GM18909 (cell line): ENCODE measurements around the gene OSBPL3.
A peak's percentile ranks its signal among the peaks of the same experiment; 100 is the strongest.

ENCODE experiments used
- ATAC-seq: cut with Tn5 transposase; IDR thresholded peaks from one replicate; pipeline ENCODE4 v1.9.1; 2021; ENCODE audit warnings: mild to moderate bottlenecking; ENCODE audit not compliant: unreplicated experiment, poor library complexity

OSBPL3 gene

DNA sequence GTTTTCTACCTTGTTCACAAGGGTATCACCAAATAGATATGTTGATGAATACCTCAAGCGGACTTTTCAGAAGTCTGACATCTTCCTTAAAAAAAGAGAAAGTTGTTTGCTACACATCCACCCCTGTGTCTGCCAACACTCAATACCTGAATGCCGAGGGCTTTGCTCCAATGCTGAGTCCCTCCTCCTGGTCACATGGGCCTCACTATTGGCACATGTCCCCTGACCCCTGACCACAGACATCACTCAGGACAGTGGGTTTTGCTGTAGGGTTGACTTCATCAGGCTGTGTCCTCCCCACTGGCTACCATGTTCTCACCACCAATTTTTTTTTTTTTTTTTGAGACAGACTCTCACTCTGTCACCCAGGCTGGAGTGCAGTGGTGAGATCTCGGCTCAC, 76.4 kb downstream of the OSBPL3 start:
- ATAC-seq, result no peak

DNA sequence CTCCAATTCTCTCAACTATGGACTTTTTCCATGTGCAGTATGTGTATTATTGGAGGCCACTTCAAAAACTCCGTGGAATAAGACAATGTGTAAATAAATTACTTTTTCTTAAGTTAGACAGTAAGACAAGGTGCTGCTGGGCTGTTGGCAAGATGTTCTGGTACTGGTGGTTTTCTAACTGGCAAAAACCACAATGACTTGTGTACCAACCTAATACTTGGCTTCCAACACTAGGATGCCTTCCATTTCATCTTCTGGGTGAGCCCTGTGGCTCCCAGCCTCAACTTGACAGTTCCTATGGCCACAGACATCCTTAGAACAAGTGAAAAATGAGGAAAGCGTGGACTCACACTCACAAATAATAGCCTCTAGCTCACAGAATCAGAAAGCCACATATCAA, 77.0 kb downstream of the OSBPL3 start:
- ATAC-seq, result no peak

DNA sequence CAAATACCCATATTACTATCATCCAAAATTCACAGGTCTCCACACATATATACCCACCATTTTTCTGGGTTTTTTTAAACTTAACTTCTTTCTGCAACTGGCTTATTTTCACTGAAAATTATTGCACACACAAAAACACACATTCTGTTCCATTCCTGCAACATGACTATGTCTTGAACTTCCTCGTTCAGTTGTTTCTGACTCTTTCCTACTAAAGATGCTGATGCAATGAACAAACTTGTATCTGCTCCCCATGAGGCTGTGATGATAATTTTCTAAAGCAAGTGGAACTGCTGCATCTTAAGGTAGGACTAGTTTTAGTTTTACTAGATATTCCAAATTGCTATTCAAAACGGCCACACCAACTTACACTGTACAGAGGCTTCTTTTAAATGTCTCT, 77.7 kb downstream of the OSBPL3 start:
- no peak for ATAC-seq

DNA sequence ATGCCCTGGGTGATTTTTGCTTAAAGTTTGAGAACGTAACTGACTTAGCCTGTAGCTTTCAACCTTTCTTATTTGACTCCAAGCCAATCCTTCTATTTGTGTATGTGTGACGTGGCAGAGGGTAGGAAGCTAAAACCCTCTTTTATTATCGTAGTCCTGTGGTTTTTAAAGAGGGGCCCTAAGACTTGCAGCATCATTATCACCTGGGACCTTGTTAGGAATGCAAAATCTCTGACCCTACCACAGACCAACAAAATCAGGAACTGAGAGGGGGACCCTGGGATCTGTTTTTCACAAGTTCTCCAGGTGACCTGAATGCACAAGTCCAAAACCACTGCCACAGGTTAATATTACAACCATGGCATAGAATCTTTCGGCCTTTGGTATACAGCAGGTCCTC, 80.1 kb downstream of the OSBPL3 start:
- ATAC-seq, result peak; percentile 62

DNA sequence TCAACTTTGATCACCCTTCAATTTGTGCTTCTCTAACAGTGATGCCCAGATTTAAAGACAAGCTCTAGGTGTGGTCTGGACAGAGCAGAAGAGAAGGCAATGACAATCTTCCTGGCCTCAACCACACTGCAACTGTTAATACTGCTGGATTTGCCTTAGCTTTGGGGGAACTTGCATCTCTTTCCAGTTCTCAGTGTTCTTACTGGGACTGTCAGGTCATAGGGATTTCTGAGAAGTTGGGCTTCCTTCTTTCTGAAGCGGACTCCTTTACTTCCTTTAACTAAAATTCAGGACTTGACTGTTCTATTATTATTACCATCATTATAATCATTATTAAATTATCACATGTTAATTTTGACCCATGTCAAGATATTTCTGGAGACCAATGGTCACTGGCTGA, 80.8 kb downstream of the OSBPL3 start:
- ATAC-seq, result no peak

DNA sequence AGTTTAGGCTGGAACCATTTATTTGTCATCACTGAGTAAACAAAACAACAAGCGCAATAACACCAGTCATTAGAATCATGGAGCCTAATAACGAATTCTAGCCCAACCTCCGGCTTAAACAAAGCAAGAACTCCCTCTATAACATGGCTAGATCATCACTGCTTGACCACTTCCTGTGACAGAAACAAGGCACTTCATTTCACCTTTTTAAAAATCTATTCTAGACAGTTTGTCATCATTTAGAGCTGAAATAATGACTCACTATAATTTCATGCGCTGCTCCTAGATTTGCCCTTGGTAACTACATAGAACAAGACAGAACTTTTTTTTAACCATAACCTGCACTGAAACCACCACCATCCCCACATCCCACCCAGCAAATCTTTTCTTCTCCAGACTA, 81.3 kb downstream of the OSBPL3 start:
- ATAC-seq, result peak; percentile 47

DNA sequence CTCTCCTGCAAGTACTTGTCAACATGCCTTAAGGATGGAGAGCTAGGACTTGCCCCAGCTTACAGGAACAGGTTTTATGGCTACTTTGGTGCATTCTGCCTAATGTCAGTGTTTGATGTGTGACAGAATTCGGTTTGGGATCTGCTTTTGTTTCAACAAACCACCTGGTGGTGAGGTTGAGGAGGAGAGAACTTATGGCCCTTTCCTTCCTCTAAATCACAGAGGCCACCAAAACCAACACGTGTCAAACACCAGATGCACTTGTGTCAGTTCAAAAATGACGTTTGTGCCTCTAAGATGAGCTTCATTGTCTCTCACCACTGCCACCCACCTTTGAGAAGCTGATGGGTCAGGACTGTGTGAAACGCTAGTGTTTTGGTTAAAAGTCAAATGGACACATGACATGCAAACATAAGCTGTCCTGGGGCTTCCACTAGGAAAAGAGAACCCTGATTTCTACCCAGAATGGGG, 83.9 kb downstream of the OSBPL3 start:
- ATAC-seq, result peak; percentile 61

DNA sequence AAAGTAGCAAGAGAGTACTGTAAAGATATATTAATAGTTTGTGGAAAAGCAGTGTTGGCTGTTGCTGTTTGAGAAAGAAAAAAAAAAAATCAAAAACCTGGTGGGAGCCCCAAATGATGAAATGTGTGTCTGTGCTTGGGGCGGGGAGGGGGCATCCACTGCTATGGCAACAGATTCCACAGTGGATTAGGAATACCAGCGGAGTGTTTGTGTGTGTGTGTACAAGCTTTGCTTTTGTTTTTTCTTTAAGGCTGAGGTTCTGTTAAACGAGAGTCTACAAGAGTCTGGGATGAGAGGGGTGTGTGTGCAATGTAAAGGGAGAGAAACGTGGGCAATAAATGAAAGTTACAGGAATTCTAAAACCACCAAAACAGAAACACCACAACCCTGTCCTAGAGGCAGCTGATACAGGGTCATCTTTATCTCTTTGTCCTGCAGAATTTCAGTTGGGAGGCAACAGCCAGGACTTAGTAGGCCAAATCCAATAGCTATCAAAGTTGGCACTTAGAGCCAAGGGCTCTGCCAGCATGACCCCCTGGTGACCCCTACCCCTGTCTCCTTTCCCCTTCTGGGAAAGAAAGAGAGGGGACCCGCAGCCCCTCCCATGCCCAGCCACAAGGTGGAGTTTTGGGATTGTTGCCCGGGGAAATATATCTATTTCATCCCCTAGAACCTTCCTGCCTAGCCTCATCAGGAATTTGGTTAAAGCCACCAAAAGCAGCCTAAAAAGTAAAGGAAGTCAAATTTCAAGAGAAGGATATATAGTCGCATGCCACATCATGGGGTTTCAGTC, 85.4 kb downstream of the OSBPL3 start:
- no peak for ATAC-seq

DNA sequence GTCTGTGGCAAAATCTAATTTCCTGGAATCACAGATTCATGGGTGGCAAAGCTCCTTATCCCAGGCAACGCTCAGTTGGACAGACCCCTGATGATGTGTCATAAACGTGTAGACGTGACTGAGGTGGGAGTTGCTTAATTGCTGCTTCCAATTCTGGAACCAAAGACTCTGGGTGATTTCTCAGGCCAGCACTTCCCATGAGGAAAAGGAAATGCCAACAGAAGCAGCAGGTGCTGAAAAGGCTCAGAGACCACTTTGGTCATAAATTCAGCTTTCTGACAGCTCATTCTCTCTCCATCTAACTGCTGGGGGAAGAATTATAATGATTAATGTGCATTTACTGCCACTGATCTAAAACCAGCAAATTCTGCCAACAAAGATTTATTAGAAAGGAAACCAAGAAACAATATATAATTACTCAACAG, 88.7 kb downstream of the OSBPL3 start:
- ATAC-seq, result no peak

DNA sequence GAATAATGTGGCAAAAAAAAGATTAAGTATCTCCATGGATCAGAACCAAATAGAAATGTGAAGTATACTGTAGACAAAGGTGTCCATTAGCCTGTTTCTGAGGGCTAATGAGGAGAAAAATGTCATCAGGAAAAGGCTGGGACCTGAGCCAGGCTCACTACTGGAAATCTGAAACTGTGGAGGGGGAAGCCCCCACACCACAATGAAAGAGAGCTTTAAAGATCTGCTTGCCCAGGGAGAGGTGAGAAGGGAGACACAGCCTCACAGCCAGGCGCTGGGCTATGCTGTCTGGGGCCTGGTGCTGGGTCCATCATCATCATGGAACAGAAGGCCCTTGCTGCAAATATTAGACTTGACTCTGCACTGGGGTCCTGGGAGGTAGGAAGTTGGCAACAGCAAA, 90.4 kb downstream of the OSBPL3 start:
- no peak for ATAC-seq

DNA sequence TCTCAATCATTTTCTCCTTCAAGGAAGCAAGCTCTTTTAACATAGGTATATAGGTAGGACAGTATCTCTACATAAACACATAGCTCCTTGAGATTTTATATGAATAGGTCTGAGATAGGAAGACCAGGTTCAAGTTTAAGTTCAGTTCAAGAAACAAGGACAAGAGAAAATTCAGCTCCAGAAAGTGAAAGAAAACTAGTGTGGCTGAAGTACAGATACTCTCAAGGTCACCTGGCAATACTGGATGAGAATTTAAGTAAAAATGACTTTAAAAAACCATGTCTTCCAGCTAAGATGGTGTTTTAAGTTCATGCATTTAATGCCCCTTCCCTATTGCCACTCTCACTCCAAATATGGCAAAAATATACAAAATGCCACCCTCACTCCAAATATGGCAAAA, 91.3 kb downstream of the OSBPL3 start:
- ATAC-seq, result no peak

DNA sequence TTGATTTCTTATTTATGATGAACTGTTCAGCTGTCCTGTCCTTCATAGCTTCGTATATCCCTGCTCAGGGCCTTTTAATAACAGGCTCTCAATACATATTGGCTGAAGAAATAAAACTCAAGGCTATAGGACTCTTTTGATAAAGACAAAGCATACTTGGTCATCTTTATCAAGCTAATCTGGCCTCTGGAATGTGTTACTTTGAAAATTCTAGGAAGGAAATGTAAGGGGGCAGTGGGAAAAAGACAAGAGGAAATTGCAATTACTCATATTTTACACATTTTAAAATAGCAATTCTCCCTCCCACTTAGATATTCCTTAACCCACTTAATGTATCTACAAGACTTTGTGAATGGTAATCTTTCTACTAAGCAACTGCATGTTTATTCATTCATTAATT, 94.3 kb downstream of the OSBPL3 start:
- ATAC-seq, result no peak

DNA sequence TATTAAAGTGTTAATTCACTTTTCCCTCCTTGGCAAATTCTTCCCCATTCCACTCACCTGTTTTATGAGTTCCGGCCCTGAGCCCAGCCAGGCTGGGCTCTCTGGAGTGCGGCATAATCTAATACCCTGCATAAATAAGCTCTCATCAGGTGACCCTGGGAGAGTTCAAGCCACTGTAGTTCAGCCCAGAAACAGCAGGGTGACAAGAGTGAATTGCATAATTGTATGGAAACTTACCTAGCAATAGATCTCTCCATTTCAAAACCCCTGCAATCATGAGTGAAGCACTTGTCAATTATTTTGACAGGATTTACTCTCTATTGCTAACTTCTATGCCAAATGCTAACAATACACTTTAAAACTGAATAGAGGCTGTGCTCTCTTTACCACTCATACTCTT, 94.7 kb downstream of the OSBPL3 start:
- ATAC-seq, result no peak

DNA sequence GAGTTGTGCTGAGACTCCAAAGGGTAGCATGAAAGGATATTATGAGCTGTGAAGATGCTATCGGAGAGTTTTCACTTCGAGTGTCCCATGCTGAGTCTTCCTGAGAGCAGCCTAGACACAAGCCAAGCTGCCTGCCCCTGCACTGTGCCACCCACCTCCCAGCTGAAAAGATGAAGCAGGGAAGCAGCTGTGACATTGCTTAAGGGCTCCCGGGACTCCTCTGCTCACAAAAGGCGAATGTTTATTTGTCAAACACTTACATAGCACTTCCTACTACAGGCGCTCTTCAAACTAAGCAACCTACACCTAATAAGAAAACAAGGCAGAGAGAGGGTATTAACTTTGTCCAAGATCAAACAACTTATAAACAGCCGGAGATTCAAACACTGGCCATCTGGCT, 95.6 kb downstream of the OSBPL3 start:
- no peak for ATAC-seq

DNA sequence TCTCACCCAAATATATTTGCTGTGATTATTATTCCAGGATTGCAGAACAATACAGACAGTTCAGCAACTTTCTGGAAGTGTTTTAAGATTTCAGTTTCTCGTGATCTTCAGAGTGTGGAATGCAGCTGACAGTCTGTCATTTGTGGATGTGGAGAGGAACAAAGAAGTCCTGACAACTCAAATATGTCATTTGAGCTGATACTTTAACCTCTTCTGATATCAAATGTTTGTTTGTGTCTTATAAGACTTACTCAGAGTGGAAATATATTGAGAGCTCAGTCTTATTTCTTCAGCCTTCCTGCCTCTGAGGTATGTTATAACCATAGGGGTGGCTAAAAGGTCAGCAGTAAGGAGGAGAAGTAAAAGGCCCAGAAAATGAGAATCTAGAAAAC, 96.4 kb downstream of the OSBPL3 start:
- ATAC-seq, result no peak

DNA sequence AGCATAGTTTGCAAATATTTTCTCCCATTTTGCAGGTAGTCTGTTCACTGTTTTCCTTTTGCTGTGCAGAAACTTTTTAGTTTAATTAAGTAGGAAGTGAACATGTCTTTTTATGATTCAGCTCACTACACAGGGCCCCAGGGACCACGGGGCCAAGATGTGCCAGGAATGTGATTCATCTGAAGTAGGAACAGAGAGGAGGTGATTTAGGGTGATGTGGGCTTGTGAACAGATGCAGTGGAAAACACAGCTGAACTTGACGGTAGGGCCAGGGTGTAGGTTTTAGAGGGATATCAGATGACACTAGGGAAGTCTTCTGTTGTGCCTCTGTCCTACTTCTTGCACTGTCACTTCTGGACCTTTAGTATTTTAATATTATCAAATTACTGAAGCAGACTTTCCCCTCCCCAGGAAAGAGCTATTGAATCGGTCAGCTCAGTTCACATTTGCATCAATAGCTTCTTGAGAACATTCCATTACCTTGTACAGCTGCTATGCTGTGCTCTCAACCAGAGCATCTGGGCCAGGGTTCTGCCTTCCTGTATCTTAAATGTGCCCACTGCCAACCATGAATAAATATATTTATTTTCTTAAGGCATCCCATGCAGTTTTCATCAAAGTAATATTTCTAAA, 96.9 kb downstream of the OSBPL3 start:
- ATAC-seq, result no peak

DNA sequence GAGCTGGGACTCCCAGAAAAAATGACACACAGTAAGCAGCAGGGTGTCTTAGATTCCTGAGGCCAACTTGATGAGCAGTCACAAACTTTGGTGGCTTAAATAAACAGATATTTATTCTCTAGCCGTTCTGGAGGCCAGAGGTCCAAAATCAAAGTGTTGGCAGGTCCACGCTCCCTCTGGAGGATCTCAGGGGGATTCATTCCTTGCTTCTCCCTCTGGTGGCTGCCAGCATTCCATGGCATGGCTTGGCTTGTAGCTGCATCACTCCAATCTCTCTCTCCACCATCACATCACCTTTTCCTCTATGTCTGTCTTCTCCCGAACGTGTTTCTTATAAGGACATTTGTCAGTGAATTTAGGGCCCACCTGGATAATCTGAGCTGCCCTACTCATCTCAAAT, 98.4 kb downstream of the OSBPL3 start:
- ATAC-seq, result no peak

DNA sequence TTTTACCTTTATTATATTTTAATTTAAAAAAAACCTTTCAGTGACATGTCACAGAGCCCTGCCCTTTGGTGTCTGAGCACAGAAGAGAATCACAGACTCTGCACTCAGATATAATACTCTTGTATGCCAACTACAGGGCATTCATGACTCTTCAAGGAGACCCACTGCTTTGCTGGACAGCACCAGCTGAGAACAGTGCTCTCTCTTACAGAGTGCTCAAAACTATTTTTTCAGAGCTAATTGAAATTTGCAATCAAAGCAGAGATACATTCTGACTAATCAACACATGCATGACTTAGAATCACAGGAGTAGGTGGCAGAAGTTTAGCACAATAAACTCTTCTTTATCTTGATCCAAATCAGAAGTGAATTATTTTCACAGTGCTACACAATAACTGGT, 99.1 kb downstream of the OSBPL3 start:
- no peak for ATAC-seq

DNA sequence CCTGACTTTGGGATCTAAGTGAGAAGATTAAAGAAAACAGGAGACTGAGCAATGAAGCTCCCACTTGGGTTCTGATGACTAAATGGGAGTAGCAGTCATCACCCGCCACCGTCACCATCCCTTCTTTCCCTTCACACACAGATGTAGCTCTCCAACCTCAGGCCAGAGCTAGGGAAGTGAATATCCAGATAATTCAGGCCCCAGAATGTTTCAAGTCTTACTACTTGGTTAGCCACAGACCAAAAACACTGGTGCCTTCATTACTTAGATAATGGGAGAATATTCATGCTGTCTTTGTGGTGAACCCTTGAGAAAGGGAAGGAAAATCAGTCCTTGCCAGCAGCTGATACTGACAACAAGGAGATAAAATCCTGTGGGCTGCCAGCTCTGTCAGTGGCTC, 100.7 kb downstream of the OSBPL3 start:
- ATAC-seq, result no peak

DNA sequence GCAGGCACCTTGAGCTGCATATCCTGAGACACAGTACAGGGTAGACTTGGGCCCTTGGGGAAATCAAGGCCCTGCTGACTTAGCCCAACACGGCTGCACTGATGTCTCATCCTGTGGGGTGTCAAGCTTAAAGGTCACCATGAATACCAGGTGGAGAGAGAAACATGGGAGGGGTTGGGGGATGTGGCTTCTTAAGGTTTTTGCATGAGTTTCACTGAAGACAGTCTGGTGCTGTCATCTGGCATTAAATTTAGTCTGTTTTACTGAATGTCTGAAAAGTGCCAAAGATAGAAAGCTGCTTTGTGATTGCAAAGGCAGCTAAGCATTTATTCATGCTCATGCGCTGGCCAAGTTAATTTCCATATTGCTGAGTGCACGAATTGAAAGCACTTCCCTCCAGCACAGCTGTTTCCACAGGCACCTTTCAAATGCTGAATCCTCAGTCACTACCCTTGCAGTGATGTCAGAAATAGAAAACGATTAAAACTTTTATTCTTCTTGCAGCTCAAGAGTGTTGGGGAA, 102.1 kb downstream of the OSBPL3 start:
- peak; percentile 88 for ATAC-seq

DNA sequence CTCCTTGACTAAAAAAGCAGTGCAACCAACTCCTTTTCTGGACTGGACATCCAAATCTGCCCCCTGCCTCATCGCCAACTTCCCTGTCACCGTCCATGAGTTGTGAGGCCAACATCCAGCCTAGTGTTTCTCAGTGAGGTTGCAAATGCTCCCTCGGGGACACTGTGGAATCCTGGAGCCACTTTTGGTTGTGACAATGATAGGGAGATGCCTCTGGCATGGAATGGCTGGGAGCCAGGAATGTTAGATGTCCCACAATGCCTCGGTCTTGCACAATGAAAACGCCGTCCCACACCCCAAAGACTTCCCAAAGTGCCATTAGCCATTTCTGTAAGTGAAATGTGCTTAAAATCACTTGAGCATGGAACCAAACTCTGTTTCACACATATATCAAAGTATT, 105.2 kb downstream of the OSBPL3 start:
- no peak for ATAC-seq

DNA sequence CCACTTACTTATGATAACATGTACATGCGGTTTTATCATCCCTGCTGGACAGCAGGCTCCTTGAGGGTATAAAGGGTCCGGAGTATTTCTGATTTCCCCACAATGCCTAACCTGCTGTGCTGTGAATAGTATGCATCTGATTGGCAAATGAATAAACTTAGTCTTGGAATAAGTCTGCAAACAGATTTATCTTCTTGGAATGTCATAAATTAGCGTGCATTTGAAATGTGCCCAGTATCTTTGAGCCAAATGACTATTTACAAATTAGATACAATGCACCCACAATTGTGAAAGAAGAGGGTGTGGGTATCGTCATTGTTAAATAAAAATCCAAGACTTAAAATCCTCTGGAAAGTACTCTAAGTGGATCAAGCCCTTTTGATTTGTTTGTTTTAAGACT, 106.0 kb downstream of the OSBPL3 start:
- ATAC-seq, result no peak
